D341Med (cell line): Measurements from ENCODE around the gene MYO5A.
A peak's percentile ranks its signal among the peaks of the same experiment; 100 is the strongest.

ENCODE experiments used
- DNase-seq: peaks from one replicate; pipeline ENCODE4 v3.0.0; 2012; ENCODE audit warnings: low spot score

MYO5A gene

GRCh38 chr15:52329987-52330386, 198.7 kb downstream of the MYO5A start:
- no peak for DNase-seq

- no peak for DNase-seq
Observed at GRCh38 chr15:52329150-52329549, 199.5 kb downstream of the MYO5A start.

GRCh38 chr15:52328680-52329079, 200.0 kb downstream of the MYO5A start:
- DNase-seq, result no peak

GRCh38 chr15:52326756-52327155, 201.9 kb downstream of the MYO5A start:
- DNase-seq, result no peak

- no peak for DNase-seq
Observed at GRCh38 chr15:52324109-52324508, 204.6 kb downstream of the MYO5A start.

- no peak for DNase-seq
Observed at GRCh38 chr15:52318729-52319500, 209.8 kb downstream of the MYO5A start.

GRCh38 chr15:52317688-52318087, 211.0 kb downstream of the MYO5A start:
- no peak for DNase-seq

- DNase-seq, result no peak
Observed at GRCh38 chr15:52317022-52317421, 211.7 kb downstream of the MYO5A start.

GRCh38 chr15:52309154-52309548, 219.5 kb downstream of the MYO5A start:
- DNase-seq, result no peak

- no peak for DNase-seq
Observed at GRCh38 chr15:52308446-52309153, 220.1 kb downstream of the MYO5A start.

GRCh38 chr15:52307847-52308246, 220.8 kb downstream of the MYO5A start:
- no peak for DNase-seq

GRCh38 chr15:52306270-52306669, 222.4 kb downstream of the MYO5A start:
- DNase-seq, result no peak

- DNase-seq, result no peak
Observed at GRCh38 chr15:52303093-52303772, 225.4 kb downstream of the MYO5A start.

GRCh38 chr15:52301265-52301847, 227.3 kb downstream of the MYO5A start:
- DNase-seq, result no peak

- peak; percentile 59 for DNase-seq
Observed at GRCh38 chr15:52295421-52296001, 233.2 kb downstream of the MYO5A start, which contains the start of gene MYO5C. MYO5C (minus strand) TSS chr15:52295804; CDS start chr15:52295636, 168 bp downstream.

GRCh38 chr15:52294881-52295420, 233.7 kb downstream of the MYO5A start:
- DNase-seq, result no peak

- DNase-seq, result no peak
Observed at GRCh38 chr15:52292780-52293392, 235.8 kb downstream of the MYO5A start.

- no peak for DNase-seq
Observed at GRCh38 chr15:52291204-52291603, 237.5 kb downstream of the MYO5A start.

- DNase-seq, result no peak
Observed at GRCh38 chr15:52290800-52291199, 237.9 kb downstream of the MYO5A start.

GRCh38 chr15:52290329-52290728, 238.4 kb downstream of the MYO5A start:
- no peak for DNase-seq

GRCh38 chr15:52289629-52290081, 239.0 kb downstream of the MYO5A start:
- no peak for DNase-seq
